NCI-H2196 (cell line): ENCODE data around the gene CD200R1L.

ENCODE experiments used
- DNase-seq: peaks from one replicate; lab custom pipeline; 2025; ENCODE audit not compliant: unreplicated experiment; lab: John Stamatoyannopoulos, UW

CD200R1L gene

DNA sequence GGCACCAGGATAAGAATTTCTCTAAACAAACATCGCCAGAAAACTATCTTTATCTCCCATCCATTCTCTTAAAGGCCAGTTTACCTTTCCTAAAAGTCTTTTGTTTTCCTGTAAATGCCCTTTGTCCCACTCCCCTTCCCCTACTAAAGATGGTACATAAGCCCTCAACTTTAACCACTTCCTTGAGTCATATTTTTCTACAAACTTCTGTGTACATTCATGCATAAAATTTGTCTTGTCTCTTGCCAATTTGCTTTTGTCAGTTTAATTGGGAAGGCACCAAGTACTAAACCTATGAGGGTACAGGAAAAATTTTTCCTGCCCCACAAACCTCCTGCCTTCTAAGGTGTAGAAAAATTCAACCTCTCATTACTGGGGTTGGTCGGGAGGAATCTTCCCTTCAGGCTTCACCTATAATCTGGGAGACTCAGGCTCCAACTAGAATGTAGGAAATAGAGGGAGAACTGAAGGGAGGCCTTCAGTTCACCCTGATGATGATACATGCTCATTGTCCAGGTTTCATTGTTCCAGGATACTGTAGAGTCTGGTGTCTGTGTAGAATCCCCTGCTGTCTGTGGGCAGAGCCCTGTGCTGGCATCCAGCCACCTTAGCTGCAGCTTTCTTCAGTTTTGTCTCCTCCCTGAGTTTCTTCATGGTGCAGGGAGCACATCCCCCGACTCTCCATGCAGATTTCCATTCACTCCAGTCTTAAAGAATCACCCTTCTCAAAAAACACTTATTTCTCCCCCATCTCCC lies 53.2 kb downstream of the CD200R1L start:
- DNase-seq = no peak

DNA sequence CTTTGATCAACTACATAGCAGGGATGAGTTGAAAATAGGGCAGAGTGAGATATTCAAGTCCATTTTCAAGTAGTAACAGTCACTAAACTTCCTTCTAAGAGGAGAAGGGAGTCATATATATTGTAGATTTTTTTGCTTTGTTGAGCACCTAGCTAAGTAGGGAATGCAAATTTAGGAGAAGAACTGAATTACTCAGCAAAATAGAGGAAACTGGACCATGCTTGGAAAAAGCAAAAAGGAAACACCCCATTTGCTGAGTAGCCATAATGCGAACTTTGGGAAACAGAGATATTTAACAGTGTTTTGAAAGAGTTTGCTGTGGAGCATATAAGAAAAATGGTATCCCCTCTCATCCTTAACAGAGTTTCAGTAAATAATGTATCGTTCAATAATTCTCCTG lies 54.9 kb downstream of the CD200R1L start:
- DNase-seq = no peak

DNA sequence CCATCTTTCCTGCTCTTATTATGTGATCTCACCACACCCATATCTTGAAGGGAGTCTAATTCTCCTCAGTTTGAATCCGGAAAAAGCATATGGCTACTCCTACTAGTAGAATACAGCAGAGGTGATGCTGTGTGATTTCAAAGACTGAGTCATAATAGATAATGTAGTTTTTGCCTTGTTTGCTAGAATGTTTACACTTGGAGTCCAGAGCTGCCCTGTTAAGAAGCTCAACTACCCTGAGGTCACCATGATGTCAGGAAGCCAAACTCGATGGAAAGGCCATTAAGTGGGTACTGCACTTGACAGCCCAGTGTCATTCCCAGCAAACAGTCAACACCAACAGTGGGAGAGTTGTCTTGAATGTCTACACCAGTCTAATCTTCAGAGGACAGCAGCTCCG lies 56.9 kb downstream of the CD200R1L start:
- DNase-seq = no peak

DNA sequence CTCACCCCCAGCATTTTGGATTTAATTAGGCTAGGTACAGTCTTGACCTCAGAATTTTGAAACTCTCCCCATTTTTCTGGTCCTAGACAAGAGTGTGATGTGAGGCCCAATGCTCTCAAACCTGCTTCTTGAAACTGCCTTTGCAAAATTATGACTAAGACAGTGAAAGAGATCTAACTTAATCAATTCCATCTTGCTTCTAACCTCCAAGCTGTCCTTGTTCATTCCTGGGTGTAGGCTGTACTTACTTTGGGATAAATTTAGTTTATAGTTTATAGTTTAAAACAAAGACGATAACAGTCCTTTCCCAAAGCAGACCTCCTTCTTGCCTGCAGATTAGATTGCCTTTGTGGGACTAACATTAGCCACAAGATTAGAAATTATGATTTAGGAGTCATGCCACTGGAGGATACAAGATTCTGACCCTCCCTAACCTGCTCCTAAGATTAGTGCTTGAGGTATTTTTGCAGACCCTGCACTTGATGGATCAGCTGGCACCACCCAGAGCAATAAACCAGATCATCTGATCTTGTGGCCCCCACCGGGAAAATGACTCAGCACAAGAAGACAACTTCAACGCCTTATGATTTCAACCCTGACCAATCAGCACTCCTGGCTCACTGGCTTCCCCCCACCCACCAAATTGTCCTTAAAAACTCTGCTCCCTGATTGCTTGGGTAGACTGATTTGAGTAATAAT lies 59.6 kb downstream of the CD200R1L start:
- DNase-seq = no peak

DNA sequence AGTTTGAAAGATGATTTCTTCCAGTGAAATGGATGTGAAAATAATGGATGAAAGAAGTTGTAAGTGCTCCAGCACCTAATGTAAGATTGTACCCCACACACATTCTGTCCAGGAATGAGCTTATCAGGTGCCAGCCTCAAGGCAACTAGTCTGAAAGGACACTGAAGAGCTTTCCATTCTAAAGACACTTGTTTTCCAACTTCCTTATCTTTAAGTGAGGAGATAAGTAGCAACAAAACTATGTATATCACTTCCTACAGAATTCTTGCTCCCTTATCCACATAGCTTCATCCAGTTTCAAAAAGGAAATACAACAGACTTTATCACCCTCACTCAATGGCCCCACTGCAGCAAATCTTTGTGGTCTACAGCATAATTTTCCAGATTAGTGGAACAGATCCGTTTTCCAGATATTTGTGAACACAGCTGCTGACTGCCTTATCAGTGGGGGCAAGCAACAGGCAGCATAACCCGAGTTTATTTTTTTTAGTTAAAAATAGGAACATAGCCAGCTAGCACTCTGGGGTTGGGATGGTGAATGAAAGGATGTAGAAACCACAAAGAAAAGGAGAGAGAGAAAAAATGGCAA lies 60.6 kb downstream of the CD200R1L start:
- no peak for DNase-seq

DNA sequence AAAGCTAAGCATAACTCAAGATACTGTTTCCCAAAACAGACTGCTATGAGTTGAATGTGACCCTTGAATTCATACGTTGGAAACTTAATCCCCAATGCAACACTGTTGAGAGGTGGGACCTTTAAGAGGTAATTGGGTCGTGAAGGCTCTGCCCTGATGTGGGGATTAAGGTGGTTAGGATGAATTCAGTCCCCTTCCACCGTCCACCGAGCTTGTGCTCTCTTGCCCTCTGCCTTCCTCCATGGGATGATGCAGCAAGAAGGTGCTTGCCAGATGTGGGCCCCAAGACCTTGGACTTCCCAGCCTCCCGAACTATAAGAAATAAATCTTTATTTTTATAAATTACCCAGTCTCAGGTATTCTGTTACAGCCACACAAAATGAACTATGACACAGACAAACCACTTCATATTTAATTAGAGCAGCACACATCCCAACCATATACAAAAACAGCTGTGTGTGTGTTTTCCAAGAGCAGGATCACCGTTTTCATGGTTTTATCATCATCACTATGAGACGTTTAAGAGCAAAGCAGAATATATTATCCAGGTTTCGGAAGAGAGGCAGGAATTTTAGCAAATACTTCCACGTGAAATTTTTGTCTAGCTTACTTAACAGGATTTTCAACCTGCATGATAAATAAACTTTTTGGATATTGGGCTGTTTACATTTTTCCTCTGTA lies 61.2 kb downstream of the CD200R1L start:
- no peak for DNase-seq

DNA sequence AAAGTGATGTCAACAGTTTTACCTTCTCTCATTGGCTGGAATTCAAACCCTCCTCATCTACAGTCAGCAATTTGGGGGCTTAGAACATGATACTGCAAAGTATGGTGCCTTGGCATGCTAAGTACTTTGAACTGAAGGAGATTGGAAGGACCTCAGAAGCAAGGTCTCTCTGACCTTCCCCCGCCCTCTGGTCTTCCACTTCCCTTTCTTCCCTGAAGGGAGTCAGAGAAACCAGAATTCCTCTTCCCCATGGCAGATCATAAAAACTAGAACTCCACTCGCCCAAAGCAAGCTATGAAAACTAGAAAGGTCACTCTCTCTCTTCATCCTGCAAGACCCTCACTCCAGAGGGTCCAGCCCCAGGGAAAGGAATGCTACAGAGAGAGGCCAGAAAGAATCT lies 64.2 kb downstream of the CD200R1L start:
- DNase-seq = no peak

DNA sequence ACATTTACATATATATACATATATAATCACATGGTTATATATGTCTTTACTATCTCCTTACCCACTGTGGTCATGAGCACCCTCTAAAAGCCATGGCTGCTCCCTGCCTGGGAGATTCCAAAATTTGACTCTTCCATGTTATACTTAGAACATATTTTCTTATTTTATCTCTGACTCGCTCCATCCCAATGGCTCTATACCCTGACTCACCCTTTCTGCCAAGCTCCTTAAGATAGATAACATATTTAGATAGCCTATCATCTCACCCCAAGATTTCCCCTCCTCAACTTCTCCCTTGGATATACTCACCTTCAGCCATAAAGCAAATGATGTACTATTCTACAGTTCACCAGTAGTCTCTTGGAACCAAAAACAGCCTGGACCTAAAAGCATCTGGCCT lies 65.1 kb downstream of the CD200R1L start:
- DNase-seq = no peak

DNA sequence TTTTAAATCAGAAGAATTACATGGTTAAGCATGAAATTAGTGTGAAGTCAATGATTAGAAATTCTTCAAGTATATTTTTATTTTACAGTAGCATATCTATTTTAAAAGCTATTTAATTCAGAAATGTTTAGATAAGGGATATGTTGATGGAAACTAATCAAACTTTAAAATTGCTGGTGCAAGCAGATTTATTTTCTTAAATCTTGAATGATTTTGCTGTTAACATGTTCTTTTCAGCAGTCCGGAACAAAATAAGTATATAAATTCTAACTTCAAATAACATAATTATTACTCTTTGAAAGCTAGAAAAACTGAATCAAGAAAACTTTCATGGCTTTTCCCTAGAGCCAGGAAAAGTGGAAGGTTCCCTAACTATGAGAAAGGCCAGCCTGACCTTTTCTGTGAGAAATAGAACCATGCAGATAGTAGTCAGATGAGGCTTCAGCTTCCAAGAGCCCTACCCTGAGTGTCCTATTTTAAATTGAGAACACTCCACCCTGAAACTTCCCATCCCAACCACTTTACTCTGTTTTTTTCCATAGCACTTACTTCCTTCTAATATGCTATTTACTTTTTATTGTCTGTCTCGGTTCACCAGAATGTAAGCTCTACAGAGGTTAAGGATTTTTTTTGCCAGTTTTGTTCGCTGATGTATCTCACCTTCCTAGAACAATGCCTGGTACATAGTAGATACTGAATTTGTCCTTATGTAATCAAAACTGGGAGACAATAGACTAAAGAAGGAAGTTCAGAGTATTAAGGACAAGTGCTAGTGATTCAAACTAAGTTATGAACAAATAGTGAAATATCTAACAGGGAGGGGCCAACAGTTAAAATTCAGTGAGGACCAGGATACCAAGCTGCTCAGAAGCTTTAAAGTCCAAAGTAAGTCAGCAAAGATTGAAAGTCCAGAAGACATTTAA lies 66.8 kb downstream of the CD200R1L start:
- no peak for DNase-seq

DNA sequence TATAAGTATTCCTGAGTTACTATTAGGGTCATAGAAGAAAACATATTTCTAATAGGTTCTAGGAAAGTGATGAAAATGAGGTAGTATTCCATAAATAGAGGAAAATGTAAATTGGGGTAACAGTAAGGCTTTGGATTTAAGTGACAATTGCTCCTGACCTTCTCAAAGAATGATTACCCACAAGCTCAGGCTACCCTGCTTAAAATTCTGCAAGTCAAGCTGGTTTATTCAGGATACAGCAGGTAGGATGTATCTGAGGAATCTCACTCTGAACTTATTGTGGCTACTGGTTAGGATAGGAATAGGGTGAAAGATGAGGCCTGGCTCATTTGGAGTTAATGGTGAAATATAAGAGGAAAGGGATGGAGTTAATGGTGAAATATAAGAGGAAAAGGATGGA lies 67.7 kb downstream of the CD200R1L start:
- no peak for DNase-seq

DNA sequence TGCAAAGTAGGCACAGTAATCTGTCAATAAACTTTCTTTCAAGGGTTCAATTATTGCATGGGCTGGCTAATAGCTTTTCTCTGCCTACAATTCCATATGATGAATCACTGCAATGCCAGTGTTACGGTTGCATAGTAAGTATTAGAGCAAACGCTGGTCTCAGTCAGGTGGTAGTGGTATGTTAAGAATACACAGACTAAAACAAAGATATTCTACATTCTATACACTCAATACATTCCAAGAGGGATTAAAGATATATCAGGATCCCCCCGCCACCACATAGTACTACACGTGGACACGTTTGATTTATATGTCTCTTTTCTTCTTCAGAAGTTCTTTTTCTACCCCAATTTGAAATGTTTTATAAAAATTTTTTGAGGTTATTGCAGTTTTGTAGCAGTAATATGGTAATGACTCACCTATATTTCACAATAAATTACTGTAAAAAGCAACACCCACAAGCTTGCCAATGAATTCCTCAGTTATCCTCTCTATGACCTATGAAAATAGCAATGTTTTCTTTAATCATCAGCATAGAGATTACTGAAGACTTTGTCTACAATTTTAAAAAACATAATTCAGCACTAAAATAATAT lies 68.2 kb downstream of the CD200R1L start:
- DNase-seq = no peak

DNA sequence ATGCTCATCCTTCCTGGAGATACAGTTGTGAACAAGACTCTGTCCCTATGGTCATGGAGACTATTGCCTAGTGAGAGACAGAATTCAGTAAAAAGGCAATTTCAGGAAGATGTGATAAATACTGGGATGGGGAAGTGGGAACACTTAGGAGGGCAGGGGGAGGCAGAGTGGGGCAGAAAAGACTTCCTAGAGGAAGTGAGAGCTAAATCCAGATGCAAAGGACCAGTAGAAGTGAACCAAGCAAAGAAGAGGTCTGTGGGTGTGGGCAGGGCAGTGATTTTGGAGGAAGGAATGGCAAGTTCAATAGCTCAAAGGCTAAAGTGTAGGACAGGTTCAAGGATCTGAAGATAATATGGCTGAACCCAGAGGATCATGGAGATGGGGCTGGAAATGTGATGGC lies 68.9 kb downstream of the CD200R1L start:
- no peak for DNase-seq

DNA sequence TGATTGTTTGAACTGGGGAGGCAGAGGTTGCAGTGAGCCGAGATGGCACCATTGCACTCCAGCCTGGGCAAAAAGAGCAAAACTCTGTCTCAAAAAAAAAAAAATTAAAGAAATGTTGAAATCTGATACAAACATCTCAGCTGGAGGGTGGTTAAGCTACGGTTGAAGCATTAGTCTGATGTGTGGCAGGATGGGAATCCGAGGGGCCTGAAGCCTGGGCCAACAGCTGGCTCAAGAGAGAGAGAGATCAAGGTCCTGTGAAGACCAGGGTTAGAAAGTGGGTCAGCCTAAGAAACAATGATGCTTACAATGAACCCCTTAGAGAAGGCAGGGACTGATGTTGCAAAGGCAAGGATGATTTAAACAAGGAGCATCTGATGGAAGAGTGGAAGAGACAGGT lies 69.8 kb downstream of the CD200R1L start:
- DNase-seq = no peak

DNA sequence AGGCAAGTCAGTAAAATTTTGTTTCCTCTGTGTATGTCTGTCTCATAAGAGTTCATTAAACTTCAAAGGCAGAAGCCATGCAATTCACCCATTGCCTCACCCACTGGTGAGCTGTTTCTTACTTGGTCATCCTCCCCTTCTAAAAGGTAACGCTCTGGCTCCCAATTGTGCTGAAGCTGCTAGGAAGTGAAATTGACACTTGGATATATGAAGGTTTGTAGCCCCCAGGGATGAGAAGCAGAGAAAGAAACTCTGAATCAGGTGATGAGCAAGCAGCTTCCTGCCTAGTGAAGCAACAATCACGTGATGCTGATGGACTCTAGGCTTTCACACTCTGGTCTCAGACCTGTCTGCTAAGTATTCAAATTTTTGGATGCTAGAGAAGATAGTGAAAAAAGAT lies 70.7 kb downstream of the CD200R1L start:
- no peak for DNase-seq

DNA sequence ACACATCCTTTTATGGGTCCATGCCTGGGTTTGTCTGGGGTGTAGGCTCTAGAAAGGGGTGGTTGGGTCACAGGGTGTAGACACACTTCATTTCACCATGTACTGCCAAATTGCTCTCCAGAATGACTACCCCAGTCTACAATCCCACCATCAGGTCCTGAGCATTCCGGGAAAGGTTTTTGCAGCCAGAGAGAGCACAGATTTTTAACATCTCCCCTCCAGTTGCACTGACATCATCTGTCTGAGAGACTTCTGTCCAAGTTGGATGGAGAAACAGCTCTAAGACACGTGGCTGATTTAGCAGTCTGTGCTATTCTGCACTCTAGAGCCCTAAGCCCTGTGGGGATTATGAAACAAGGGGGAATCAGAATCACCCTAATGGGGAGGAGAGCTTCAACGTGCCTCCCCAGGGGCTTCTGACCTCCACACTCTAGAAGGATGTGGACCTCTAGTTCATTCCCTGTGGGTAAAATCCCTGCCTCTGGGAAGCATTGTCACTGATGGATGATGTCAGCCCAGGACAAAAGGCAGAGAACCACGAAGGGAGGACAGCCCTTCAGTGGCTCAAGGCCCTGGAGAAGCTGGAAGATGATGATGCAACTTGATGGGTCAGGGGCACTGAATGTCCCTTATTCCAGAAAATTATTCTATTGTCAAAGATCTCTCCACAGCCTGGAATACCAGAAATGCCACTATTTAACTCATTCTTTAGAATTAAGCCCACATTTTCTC lies 71.5 kb downstream of the CD200R1L start:
- no peak for DNase-seq

DNA sequence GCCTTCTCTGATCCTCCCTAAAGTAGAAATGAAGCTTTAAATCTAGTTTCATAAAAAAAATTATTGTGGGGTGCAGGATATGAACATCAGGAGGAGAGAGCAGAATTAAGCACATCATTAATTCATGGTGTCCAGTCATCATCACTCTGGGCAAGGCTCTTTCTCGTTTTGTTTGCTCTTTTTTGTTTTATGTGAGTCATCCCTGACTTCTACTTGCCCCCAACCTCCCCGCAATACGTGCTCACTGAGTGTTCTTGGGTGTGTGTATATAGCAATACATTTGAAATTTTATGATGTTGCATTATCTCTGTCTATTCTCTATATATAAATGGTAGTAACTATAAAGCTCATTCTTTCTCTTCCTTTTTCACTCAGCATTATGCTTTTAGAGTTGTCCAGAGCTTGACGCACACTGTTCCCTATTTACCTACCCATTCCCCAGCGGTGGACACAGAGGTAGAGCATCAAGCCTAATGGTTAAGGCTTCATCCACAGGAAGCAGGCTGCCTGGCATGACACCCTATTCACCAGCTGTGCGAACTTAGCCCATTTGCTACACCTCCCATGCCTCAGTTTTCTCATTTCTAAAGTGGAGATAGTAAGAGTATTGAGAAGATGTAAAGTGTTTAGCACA lies 72.3 kb downstream of the CD200R1L start:
- DNase-seq = no peak

DNA sequence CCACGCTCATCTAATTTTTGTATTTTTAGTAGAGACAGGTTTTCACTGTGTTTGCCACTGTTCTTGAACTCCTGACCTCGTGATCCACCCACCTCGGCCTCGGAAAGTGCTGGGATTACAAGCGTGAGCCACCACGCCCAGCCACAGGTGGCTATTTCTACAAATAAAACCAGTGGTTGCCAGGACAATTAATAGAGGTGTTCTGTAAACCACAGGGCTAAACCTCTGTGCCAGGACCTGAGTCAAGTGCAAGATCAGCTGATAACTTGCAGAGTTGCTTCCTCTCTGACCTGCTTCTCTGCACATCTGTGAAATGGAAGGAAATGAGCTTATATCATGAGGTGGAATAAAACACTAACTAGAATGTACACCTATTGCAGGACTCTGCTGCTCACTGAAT lies 72.8 kb downstream of the CD200R1L start:
- DNase-seq = peak; percentile 53

DNA sequence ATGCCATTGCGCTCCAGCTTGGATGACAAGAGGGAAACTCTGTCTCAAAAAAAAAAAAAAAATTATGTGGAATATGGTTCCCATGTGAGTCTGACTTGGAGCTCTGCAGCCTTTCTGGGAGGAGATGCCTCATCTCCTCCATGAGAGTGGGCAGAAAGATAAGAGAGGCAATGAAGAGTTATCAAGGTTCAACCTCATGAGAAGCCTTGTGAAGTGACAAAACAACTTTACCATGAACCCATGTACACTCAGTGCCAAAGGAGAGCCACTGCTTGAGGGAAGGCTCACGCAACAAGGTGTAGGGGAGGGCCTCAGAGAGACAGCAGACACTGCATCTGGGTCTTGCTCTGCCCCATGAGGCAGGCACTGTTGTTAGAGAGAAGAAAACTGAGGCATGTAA lies 75.7 kb downstream of the CD200R1L start:
- no peak for DNase-seq

DNA sequence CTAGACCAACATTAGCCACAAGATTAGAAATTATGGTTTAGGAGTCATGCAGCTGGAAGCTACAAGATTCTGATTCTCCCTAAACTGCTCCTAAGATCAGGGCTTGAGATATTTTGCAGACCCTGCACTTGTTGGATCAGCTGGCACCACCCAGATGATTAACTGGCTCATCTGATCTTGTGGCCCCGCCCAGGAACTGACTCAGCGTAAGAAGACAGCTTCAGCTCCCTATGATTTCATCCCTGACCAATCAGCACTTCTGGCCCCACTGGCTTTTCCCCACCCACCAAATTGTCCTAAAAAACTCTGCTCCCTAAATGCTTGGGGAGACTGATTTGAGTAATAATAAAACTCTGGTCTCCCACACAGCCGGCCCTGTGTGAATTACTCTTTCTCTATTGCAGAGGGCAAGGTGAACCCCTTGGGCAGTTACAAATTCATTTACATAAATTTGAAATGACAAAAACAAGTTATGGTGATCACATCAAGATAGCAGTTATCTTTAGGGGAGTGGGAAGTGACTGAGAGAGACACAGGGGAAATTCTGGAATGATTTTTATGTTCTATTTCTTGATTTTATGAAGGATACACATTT lies 76.5 kb downstream of the CD200R1L start:
- DNase-seq = no peak
